NCI-H1436 (cell line): ENCODE data around the gene NEURL4.
A peak's percentile ranks its signal among the peaks of the same experiment; 100 is the strongest.

Experiments used
- DNase-seq: peaks from one replicate; lab custom pipeline; 2025; lab: John Stamatoyannopoulos, UW

The NEURL4 gene

GRCh38 chr17:7304179-7304578, 25.0 kb downstream of the NEURL4 start:
- DNase-seq = no peak

GRCh38 chr17:7296189-7296861, 32.8 kb downstream of the NEURL4 start:
- DNase-seq = peak; percentile 73

GRCh38 chr17:7295230-7296180, 33.6 kb downstream of the NEURL4 start:
- no peak for DNase-seq

GRCh38 chr17:7294614-7295153, 34.5 kb downstream of the NEURL4 start, which contains the start of gene YBX2:
TSS of gene YBX2 (minus strand) at chr17:7294639. CDS start at chr17:7294500, 139 bp downstream.
- DNase-seq = peak; percentile 56

GRCh38 chr17:7293816-7294613, 35.1 kb downstream of the NEURL4 start:
- no peak for DNase-seq

- DNase-seq = no peak
These were observed 36.0 kb downstream of the NEURL4 start for GRCh38 chr17:7293159-7293558.

- DNase-seq = no peak
These were observed 36.4 kb downstream of the NEURL4 start for GRCh38 chr17:7292729-7293128.

- DNase-seq = no peak
These were observed 36.9 kb downstream of the NEURL4 start for GRCh38 chr17:7292194-7292593.

- no peak for DNase-seq
These were observed 38.5 kb downstream of the NEURL4 start for GRCh38 chr17:7290685-7291084.

- DNase-seq = no peak
These were observed 39.0 kb downstream of the NEURL4 start for GRCh38 chr17:7290166-7290565.

- DNase-seq = no peak
These were observed 39.7 kb downstream of the NEURL4 start for GRCh38 chr17:7289256-7290032.

- no peak for DNase-seq
These were observed 43.5 kb downstream of the NEURL4 start for GRCh38 chr17:7285679-7286078.

GRCh38 chr17:7284911-7285310, 44.2 kb downstream of the NEURL4 start:
- DNase-seq = no peak

- no peak for DNase-seq
These were observed 45.5 kb downstream of the NEURL4 start for GRCh38 chr17:7283471-7284216.

- DNase-seq = no peak
These were observed 46.3 kb downstream of the NEURL4 start for GRCh38 chr17:7282752-7283321.

- DNase-seq = no peak
These were observed 47.0 kb downstream of the NEURL4 start for GRCh38 chr17:7281953-7282751.

- peak; percentile 70 for DNase-seq
These were observed 47.8 kb downstream of the NEURL4 start, which contains the start of gene SLC2A4 for GRCh38 chr17:7281074-7281952. TSS of gene SLC2A4 (plus strand) at chr17:7281718. CDS start at chr17:7281935, 217 bp downstream.

GRCh38 chr17:7280519-7281073, 48.5 kb downstream of the NEURL4 start:
- DNase-seq = peak; percentile 53
